Activated naive CD8-positive, alpha-beta T cell treated with anti-CD3 and anti-CD28 coated beads, Interleukin-2, amount 50 U/mL, for 16 hours (primary cell): ENCODE results near the gene BFSP1.

ENCODE experiments used
- DNase-seq: peaks from one replicate; pipeline ENCODE4 v3.0.0-alpha.2; 2020; ENCODE audit warnings: low read depth, low spot score

BFSP1 gene

DNA sequence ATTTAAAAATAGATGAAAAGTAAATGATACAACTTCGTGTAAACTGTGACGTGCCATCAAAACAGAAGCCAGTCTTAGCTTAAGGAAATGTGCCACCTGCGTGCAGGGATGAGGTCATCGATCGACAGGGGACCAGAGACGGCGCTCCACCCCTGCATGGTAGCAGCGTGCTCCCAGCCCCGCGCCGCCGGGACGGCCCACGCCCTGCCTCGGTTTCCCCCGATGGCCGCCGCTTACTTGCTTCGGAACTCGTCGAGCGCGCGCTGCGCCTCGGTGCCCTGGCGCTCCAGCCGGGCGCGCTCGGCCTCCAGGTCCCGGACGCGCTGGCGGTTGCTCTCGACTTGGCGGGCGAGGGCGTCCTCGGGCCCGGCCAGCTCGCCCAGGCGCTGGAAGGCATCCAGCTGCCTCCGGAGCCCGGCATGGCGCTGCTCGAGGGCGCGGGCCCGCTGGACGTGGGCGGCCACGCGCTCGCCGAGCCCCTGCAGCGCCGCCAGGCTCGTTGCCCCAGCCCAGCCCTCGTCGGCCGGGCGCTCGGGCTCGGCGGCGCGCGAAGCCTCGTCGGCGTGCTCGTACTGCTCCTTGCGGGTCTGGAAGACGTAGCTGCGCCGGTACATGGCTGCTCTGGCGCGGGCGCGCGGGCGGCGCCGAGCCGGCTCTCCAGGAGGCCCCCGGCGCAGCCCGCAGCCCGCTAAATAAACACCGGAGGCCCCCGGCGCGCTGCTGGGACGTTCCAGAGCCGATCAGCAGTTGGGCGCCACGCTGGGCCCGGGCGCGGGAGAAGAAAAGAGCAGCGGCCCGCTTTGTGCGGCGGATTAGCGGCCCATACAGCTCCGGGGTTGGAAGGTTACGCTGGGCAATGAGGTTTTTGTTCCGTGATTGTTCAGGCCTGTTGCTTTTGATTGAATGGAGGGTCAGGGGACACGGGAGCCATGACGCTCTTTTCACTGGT lies at the start of gene BFSP1:
Gene BFSP1 (minus strand): TSS at position 664 of the 949 bp plus-strand sequence. CDS start 50 bp downstream, at position 614.
- DNase-seq = peak; percentile 6

DNA sequence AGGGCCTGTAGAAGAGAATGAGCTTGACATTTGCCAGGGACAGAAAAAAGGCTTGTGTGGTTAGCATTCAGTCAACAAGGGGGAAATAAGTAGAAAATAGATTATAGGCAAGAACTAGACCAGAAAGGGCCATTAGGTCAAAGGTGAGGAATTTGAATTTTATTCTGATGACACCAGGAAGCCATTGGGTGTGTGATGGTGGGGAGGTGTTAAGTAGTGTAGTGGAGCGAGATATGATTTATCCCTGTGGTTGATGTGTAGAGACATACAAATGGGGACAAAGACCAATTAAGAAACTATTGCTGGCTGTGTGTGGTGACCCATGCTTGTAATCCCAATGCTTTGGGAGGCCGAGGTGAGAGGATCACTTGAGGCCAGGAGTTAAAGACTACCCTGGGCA lies 49.7 kb upstream of the BFSP1 start:
- no peak for DNase-seq

DNA sequence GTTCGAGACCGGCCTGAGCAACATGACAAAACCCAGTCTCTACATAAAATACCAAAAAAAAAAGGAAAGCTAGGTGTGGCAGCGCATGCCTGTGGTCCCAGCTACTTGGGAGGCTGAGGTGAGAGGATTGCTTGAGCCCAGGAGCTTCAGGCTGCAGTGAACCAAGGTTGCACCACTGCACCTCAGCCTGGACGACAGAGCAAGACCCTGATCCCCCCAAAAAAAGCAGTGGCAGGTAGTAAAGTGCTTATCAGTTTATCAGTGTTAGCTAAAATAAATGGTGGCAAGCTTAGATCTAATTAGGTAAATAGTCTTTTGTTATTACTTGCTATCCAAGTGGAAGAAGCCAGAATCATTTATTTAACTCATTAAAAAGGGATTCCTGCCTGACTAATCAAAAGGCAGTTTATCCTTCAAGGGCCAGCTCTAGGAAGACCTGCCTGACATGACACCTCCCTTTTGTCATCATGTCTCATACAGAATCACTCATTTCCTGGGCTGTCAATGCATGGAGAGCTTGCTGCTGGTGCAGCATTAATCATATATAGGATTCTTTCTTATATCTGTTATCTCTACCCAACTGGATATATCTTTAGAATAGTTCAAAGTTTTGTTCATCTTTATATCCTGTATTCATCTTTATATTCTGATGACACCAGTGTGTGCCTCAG lies 48.3 kb upstream of the BFSP1 start:
- DNase-seq = no peak

DNA sequence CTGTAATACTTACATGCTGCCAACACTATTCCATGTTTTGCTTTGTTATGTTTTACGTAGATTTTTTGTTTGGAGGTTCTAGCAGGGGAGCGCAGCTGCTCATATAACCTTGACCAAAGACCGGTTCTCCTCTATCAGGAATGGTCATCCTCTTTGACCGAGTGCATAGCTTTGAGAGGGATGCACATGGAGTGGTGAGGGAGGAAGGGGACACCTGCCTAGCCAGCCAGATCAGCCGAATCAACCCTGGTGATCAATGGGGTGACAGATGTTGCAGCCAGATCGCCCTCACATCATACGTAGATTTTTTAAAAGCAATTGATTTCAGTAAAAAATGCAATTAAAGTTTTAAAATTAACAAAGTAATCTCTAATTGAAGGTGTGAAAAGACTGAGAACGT lies 45.0 kb upstream of the BFSP1 start:
- DNase-seq = no peak

DNA sequence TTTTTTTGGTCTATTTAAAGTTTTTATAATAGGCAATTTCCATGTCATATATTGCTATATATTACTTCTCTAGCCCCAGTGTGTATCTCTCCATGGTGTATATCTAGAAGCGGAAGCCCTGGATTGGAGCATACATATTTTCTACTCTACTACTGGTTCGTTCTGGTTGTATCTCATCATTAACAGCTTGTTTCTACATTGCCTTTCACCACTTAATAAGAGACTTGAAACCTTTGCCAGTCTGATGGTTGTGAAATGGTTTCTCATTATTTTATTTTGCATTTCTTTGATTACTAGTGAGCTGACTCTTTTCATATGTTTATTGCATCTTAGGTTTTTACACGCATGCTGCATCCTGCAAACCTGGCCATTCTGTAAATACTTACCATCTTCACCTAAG lies 42.3 kb upstream of the BFSP1 start:
- no peak for DNase-seq

DNA sequence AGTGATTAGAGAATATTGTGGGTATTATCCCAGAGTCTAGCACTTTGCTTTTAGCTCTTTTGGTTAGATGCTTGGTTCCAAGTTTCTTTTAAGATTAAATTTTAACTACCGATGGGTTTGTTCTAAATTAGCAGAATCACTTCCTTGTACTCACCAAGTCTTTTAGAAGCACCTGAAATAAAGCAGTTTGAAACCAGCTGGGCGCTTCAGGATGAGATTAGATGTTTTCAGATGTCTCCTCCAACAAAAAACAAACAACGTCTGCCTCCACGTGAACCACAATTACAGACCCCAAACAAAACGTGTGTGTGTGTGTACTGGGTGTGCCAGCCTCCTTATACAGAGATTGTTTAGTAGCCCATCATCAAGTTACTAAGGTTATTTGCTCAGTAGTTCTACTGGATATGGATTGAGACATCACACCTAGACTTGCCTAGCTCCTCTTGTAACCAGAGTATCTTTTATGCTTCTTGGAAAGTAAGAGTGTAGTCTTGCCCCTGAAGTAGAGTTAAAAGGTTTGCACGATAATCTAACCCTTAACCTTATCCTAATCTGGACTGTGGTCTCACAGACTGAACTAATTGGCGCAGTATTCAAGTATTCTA lies 41.0 kb upstream of the BFSP1 start:
- DNase-seq = no peak

DNA sequence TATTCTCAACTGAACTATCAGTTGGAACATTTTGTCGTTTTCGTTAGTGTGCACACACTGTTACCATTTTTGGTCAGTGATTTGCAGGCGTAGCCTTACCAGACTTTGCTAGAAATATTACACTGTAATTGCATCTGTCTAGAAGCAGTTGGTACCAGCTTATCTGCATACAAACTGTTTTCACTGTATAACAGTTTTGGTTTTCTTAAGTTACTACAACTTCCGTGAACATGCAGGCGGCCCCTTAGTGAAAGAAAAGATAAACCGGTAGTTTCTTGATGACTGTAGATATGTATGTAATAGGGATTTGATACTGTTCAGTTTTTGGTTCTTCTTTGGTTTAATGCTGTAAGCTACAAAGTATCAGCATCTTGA lies 40.0 kb upstream of the BFSP1 start:
- no peak for DNase-seq

DNA sequence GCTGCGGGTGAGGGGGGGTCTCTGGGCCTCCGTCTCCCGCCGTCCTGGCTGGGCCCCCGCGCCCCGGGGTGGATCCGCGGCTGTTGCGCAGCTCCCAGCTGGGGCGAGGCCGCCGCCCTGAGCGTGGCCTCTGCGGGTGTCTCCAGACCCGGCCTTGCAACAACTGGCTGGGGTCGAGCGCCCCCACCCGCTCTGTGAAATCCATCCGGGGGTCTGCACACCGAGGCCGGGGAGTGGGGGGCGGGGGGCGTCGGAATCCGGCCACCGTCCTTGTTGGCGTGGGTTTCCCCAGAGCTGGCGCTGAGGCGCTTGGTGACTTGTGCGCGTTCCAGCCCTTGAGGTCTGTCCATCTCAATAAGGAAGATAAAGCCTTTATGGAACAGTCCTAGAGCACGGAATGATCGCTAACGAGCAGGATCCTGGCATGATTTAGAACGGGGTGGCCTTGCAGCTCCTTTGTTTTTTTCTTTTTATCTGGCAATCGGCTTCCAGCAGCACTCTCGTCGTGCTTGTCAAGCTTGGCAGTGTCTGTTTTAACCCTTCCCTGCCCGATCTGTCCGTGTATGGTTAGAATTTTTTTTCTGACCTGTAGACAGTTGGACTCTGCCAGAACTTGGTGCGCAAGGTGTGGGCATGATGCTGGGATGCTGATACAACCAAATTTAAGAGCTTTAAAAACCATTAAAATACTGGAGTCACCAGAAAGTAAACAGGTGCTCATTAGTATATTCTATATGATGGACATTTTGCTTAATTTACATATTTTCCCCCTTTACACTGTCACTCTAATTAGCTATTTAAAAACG lies 39.4 kb upstream of the BFSP1 start:
- no peak for DNase-seq

DNA sequence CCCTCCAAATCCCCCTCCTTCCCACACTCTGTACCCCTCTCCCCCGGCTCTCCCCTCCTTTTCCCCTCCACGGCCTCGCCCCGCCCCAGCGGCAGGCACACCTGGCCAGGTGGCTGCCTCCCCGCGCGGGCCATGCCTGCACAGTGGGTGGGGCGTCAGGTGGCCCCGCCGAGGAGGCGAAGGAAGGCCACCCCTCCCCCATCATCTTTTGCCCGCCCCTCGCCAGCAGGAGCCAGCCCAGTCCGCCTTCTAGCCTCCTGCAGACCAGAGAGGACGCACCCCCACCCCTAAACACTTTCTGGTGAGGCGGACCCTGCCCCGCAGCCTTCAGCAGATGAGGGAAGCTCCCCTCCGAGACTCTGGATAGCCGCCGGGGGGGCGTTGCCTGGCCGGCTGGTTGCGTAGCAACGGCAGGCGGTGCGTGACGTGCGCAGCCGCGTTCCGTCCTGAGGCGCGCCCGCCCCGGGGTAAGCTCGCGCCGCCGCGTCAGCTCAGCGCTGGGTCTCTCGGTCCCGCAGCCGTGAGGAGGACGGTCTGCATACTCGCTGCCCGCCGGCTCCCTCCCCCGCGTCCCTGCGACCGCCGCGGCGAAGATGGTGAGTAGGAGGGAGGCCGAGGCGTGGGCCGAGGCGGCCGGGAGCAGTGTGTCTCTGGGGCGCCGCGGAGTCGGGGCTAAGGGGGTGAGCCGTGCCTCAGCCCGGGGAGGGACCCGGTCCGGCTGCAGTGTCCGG lies 38.6 kb upstream of the BFSP1 start, which contains the start of gene DSTN:
Gene DSTN (plus strand): TSS at position 460 of the 731 bp plus-strand sequence. CDS start 134 bp downstream, at position 594.
- peak; percentile 78 for DNase-seq

DNA sequence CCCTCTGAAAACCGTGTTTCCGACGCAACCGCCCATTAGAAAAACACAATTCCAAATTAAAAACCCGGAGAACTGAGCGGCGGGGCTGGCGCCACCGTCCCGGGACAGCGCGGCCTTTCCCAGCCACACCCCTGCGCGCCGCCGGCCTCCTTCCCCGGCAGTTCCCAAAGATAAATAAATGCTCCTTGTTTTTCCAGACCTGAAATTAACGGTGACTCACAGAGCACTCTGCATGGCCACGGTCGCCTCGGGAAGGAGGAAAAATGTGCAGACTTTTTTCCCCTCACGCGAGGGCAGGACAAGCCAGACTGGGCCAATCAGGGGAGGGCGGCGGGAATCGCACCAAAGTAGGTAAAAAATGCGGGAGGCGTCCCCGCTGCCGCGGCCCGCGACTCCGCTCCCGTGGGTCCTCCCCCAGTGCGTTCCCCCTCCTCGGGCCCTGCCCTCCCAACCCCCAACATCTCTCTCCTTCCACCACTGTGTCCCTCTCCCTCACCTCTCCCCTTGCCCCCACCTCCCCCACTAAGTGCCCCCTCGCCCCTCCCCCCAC lies 37.9 kb upstream of the BFSP1 start:
- DNase-seq = no peak

DNA sequence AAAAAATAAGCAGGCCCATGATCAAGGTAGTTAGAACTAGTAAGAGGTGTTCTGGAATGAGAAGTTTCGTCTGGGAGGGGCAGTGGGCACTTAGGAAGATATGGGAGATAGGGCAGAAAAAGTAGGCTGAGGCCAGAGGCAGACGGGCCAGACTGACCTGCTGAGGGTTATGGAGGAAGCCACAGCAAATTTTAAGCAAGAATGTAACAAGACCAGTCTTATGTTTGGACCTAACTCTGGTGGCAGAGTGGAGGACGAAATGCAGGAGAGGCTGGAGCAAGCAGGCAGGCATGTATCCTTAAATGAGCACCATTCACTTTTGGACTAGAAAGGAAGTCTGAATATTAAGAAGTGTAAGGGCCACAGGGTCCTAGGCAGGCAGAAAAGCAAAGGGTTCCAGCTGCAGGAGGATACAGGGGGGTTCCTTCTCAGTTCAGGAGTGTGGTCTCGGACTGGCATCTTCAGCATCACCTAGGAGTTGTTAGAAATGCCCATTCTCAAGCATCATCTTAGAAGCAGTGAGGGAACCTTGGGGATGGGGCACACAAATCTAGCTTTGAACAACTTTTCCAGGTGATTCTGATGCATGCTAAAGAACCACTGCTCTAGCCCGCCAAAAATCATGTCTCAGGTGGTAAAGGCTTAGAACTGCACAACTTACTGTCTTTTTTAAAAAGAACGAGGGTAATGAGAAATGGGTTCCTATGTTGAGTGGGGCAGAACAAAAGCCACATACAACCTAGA lies 37.0 kb upstream of the BFSP1 start:
- no peak for DNase-seq

DNA sequence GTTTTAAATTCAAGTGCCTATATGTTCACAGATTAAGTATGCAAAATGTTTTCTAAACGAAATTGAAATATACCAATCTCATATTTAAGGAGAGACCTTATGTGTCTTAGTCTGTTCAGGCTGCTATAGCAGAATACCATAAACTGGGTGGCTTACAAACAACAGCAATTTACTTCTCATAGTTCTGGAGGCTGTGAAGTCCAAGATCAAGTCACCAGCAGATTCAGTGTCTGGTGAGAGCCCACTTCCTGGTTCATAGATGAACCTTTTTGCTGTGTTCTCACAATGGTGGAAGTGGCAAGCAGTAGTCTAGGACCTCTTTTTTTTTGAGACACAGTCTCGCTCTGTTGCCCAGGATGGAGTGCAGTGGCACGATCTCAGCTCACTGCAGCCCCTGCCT lies 35.2 kb upstream of the BFSP1 start:
- DNase-seq = no peak

DNA sequence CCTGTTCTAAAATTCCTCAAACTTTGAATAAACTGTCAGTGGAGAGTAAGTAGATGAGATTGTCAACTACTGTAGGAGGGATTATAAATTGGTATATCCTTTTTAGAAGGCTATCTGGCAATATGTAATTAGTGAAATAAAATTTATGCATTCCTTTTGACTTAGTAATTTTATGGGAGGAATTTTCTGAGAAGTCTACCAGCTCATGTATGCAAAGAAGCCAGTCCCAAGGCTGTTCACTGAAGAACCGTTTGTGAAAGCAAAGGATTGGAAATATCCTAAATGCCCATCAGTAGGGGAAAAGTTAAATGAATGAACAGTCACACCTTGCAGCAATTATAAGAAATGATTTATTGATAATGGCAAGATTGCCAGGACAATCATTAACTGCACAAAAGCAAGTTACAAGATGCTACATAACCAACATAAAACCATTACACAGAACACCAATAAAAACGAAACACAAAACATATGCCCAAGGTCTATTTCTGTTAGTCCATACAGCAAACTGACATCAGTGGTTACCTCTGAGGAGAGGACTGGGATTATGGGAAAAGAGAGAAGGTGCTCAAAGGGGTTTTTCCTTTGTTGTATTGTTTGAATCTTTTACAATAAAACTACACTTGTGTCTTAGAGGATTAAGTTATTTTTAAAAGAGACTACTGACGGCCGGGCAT lies 34.1 kb upstream of the BFSP1 start:
- no peak for DNase-seq

DNA sequence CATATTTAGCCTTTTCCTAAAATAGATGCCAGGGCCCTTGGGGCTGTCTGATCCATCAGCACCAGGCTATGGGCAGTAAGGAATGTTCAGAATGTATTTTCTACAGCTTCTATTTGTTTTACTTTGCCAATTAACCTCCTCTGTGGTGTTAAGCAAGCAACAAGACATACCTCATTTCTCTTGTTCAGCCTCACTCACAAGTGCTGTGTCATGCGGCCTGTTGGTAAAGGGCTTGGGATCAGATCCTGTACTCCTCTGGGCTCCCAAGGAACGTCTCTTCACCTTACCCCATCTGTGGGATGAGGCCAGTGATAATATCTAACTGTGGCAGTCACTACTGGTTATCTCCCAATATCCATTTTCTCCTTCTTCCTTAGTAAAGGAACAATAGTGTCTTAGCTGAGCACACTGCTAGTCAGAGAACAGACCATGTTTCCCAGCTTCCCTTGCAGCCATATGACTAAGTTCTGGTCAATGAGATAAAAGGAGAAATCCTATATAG lies 31.7 kb upstream of the BFSP1 start:
- DNase-seq = no peak

DNA sequence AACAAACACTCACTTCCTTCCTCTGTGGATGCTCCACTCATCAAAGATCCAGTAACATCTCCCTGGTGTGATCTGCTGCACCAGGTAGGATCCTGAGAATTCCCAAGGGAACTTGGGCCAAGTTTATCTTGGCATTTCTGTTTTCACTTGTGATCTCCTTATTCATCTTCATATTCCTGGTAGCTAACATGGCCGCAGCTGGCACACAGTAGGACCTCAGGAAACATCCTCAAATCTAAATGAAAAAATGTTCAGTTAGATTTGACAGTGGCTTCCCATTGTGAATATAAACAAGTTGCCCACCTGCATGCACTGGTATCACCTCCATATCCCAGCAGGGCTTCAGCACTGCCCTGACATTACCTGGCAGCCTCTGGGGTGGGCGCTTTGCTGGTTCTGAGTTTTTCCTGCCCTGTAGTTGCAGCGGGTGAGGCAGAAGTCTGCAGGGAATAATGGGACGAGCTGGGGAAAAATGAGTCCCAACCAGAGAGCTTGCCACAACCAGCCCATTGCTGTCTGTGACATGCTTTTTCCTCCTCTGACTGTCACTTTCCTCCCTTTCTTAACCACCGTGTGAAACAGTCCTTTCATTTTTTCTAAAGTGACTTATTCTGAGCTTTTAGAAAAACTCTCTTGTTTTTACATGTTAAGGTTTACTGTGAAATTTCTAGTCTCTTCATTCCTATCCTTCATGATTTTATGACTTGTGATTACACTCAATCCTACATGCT lies 29.3 kb upstream of the BFSP1 start:
- no peak for DNase-seq

DNA sequence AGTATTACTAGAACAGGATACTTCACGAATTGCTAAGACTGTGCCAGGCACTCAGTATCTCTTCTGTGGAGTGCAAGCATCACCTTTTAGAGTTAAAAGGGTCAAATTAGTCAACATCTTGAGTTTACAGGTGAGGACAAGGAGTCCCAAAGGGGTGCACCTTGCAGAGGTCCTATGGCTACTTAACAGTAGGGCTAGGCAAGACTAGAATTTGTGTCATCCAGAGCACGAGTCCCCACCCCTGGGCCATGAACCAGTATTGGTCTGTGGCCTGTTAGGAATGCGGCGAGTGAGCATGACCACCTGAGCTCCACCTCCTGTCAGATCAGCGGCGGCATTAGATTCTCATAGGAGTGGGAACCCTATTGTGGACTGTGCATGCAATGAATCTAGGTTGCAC lies 28.2 kb upstream of the BFSP1 start:
- DNase-seq = no peak

DNA sequence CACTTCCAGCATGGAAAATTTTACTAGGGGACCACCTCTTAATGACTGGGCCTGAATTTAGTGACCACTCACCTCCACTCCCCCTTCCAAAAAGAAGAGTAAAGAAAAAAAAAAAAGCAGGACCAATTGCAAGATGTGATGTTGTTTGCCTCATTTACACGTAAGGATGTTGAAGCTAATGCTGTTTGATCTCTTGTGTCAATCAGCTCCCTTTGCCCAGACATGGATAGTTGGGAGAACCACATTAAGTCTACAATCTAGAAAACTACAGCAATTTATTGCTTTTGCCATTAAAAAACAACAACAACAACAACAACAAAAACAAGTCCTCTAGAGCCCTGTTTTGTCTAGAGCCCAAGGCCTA lies 27.7 kb upstream of the BFSP1 start:
- no peak for DNase-seq

DNA sequence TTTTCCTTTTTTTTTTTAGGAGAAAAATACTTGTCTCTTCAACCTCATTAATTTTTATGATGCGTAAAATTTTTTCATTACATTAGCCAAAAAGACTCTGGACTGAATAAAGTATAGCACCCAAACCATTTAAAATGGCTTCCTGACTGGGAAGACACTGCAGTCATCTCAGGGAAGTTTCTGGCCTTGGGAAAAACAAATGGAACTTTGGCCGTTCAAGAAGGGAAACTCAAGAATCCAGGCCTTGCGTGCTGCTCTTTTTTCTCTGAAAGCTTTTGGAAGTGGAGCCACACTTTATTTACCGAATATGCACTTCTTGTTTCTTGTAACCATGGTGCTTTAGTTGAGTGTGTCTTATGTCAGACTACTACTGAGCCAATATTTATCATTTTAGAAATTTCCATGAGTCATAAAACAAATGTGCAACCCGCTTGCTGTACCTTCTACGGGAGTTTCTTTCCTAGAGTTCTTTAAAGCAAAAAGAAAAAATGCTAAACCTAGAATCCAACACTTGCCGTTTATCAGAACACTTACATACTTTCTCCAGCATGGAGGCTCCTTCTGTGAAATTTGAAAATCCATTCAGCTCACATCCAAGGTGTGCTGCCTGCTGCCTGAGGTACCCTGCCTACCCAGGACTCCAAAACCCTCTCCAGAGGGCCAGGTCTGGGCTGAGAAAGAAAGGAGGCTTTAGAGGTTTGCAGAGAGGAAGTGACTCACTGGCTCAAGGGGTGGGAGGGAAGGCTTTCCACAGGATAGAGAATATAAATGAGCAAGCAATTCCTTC lies 27.2 kb upstream of the BFSP1 start:
- no peak for DNase-seq
